Measurements from ENCODE around the gene IL17REL.

DNA sequence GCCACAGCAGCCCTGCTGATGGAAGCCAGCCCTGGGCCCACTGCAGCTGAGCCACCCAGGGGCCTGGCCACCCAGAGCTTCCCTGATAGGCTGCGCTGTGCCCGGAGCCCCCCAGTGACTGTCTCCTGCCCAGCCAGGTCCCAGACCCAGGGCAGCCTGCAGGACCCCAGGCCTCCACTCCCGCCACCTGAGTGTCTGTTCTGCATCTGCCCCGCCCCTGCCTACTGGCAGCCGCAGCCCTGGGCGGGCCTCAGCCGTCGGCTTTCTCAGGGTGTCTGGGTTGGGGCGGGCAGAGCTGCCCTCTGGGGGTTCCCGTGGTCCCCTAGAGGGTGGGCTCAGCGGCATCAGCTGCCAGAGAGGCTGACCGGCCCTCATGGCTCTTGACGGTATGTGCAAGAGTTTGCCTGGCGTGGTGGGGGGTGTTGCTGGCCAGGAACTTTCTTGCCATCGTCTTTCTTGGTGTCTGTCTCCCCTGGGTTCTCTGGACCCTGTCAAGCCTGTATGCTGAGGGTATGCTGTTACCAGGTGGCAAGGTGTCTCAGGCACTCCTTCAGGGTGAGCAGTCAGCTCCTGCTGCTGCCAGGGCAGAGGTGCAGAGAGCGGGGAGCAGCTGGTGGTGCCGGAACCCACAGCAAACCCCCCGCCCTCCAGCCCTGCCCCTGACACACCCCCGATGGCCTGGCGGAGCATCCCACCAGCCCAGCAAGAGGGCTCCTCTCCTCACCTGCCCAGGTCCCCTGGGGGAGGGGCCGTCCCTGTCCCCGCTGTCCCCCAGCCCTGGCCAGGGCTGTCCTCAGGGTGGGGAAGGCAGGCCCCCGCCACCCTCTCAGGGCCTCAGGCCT lies 64.2 kb downstream of the IL17REL start:
- TF ChIP-seq, protein P1, sequence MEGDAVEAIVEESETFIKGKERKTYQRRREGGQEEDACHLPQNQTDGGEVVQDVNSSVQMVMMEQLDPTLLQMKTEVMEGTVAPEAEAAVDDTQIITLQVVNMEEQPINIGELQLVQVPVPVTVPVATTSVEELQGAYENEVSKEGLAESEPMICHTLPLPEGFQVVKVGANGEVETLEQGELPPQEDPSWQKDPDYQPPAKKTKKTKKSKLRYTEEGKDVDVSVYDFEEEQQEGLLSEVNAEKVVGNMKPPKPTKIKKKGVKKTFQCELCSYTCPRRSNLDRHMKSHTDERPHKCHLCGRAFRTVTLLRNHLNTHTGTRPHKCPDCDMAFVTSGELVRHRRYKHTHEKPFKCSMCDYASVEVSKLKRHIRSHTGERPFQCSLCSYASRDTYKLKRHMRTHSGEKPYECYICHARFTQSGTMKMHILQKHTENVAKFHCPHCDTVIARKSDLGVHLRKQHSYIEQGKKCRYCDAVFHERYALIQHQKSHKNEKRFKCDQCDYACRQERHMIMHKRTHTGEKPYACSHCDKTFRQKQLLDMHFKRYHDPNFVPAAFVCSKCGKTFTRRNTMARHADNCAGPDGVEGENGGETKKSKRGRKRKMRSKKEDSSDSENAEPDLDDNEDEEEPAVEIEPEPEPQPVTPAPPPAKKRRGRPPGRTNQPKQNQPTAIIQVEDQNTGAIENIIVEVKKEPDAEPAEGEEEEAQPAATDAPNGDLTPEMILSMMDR (IDR thresholded peaks at IDR 0.05), result no peak
- peak; percentile 43 for TF ChIP-seq POLR2AphosphoS5 (IDR thresholded peaks at IDR 0.05)
